Stimulated activated CD4-positive, alpha-beta T cell treated with anti-CD3 and anti-CD28 coated beads, Interleukin-1b, Interleukin-23, amount 100 ng/mL, for 1 hour (primary cell): ENCODE results near the gene PPP1R14C.
"Not testable (repeated sequence)": the region's sequence is repeated elsewhere in the genome, so short reads cannot be mapped to it uniquely, and the experiment has no call there.

Experiments used
- DNase-seq, 2 donors: peaks; one replicate each; pipeline ENCODE4 v3.0.0-alpha.2; 2020; ENCODE audit warnings: low read depth in 2 of 2

PPP1R14C gene

GRCh38 chr6:150142670-150143515, at the start of gene PPP1R14C:
Gene PPP1R14C (plus strand): TSS chr6:150143044. CDS start chr6:150143193, 149 bp downstream.
- DNase-seq = no peak

- DNase-seq = no peak
These were observed 49.4 kb upstream of the PPP1R14C start for GRCh38 chr6:150093397-150093796.

GRCh38 chr6:150098155-150098554, 44.7 kb upstream of the PPP1R14C start:
- DNase-seq = no peak

- DNase-seq = no peak
These were observed 43.3 kb upstream of the PPP1R14C start for GRCh38 chr6:150099546-150099945.

- no peak for DNase-seq
These were observed 42.9 kb upstream of the PPP1R14C start for GRCh38 chr6:150099953-150100352.

GRCh38 chr6:150100745-150101144, 42.1 kb upstream of the PPP1R14C start:
- DNase-seq = no peak

- DNase-seq = no peak
These were observed 40.0 kb upstream of the PPP1R14C start for GRCh38 chr6:150102750-150103270.

- no peak for DNase-seq
These were observed 30.6 kb upstream of the PPP1R14C start for GRCh38 chr6:150112233-150112632.

GRCh38 chr6:150115769-150116168, 27.1 kb upstream of the PPP1R14C start:
- DNase-seq = no peak

GRCh38 chr6:150116200-150116800, 26.5 kb upstream of the PPP1R14C start:
- DNase-seq = no peak

- DNase-seq = no peak
These were observed 24.6 kb upstream of the PPP1R14C start for GRCh38 chr6:150118203-150118602.

- no peak for DNase-seq
These were observed 24.2 kb upstream of the PPP1R14C start for GRCh38 chr6:150118627-150119026.

- no peak for DNase-seq
These were observed 23.7 kb upstream of the PPP1R14C start for GRCh38 chr6:150119173-150119572.

- DNase-seq = no peak
These were observed 19.2 kb upstream of the PPP1R14C start for GRCh38 chr6:150123645-150124044.

- DNase-seq = no peak
These were observed 18.6 kb upstream of the PPP1R14C start for GRCh38 chr6:150124235-150124634.

- no peak for DNase-seq
These were observed 16.1 kb upstream of the PPP1R14C start for GRCh38 chr6:150126641-150127291.

- no peak for DNase-seq
These were observed 14.4 kb upstream of the PPP1R14C start for GRCh38 chr6:150128425-150128824.

GRCh38 chr6:150129616-150130505, 13.0 kb upstream of the PPP1R14C start:
- no peak for DNase-seq

GRCh38 chr6:150133686-150134085, 9.2 kb upstream of the PPP1R14C start:
- DNase-seq = no peak

- no peak for DNase-seq
These were observed 8.4 kb upstream of the PPP1R14C start for GRCh38 chr6:150134280-150134920.

- DNase-seq = not testable (repeated sequence)
These were observed 5.1 kb upstream of the PPP1R14C start for GRCh38 chr6:150137711-150138110.
